ENCODE measurements around the gene MAL.

The MAL gene

GRCh38 chr2:95016616-95017015 is 8.9 kb upstream of the MAL start:
- no peak for TF ChIP-seq POLR2AphosphoS5 (IDR thresholded peaks at IDR 0.05; ENCODE audit: borderline replicate concordance, low read depth, low read length)
- TF ChIP-seq FOXP2 (optimal IDR thresholded peaks at IDR 0.05; ENCODE audit: control extremely low read depth, extremely low read length, insufficient read depth) = no peak
- TF ChIP-seq EZH2 (IDR thresholded peaks at IDR 0.05) = no peak
- H3K4me3 ChIP-seq = no peak overlapping the region
- no peak for DNase-seq (ENCODE audit: low read depth, low spot score)
- no peaks in the 10 kb centered on the region for H3K9me3 ChIP-seq (ENCODE audit: low read depth, low read length)
- H3K36me3 ChIP-seq (ENCODE audit: insufficient read depth, low read length) = no peaks in the 10 kb centered on the region
- no peak overlapping the region for H3K9ac ChIP-seq (ENCODE audit: insufficient read length)
- no peak overlapping the region for H3K27ac ChIP-seq

GRCh38 chr2:95017071-95017501 is 8.4 kb upstream of the MAL start:
- Histone ChIP-seq H3K27ac (no peak overlapping the region), H3K9me3 (ENCODE audit: low read depth, low read length) (no peaks in the 10 kb centered on the region)
- DNase-seq (ENCODE audit: low read depth, low spot score) = no peak

GRCh38 chr2:95017836-95018235 is 7.7 kb upstream of the MAL start:
- TF ChIP-seq POLR2AphosphoS5 (IDR thresholded peaks at IDR 0.05; ENCODE audit: borderline replicate concordance, low read depth, low read length) (no peak), EZH2 (IDR thresholded peaks at IDR 0.05) (no peak)
- H3K4me3 ChIP-seq = no peak overlapping the region
- H3K27ac ChIP-seq = no peak overlapping the region
- no peaks in the 10 kb centered on the region for H3K36me3 ChIP-seq (ENCODE audit: insufficient read depth, low read length)
- no peak overlapping the region for H3K9ac ChIP-seq (ENCODE audit: insufficient read length)
- H3K9me3 ChIP-seq (ENCODE audit: low read depth, low read length) = no peaks in the 10 kb centered on the region
- DNase-seq (ENCODE audit: low read depth, low spot score) = no peak

More at GRCh38 chr2:95017071-95017501, 8.4 kb upstream of the MAL start:
- Histone ChIP-seq H3K36me3 (ENCODE audit: insufficient read depth, low read length) (no peaks in the 10 kb centered on the region), H3K4me3 (no peak overlapping the region), H3K9ac (ENCODE audit: insufficient read length) (no peak overlapping the region)
- TF ChIP-seq POLR2AphosphoS5 (IDR thresholded peaks at IDR 0.05; ENCODE audit: borderline replicate concordance, low read depth, low read length) = no peak
- no peak for TF ChIP-seq EZH2 (IDR thresholded peaks at IDR 0.05)
- TF ChIP-seq FOXP2 (optimal IDR thresholded peaks at IDR 0.05; ENCODE audit: control extremely low read depth, extremely low read length, insufficient read depth) = no peak

DNA sequence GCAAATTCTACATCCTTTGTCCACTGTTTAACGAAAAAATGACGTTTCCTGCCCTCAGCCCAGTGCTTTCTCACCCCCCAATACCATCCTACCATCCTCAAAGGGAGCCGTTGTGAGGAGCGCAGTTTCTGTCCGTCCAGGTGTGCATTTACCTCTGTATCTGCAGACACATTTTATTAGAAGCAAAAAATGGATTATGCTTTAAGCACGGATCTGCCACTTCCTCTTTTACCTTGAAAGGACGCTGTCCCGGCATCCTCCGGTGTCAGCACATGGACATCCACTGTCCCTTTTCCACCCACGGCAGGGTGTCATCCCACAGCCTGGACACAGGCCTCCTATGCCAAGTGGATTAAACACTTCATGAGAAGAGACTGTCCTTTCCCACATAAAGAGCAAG is 7.2 kb upstream of the MAL start:
- Histone ChIP-seq H3K27ac (no peak overlapping the region), H3K36me3 (ENCODE audit: insufficient read depth, low read length) (no peaks in the 10 kb centered on the region), H3K9me3 (ENCODE audit: low read depth, low read length) (no peaks in the 10 kb centered on the region), H3K9ac (ENCODE audit: insufficient read length) (no peak overlapping the region), H3K4me3 (no peak overlapping the region)
- DNase-seq (ENCODE audit: low read depth, low spot score) = no peak
- TF ChIP-seq EZH2 (IDR thresholded peaks at IDR 0.05) (no peak), POLR2AphosphoS5 (IDR thresholded peaks at IDR 0.05; ENCODE audit: borderline replicate concordance, low read depth, low read length) (no peak), FOXP2 (optimal IDR thresholded peaks at IDR 0.05; ENCODE audit: control extremely low read depth, extremely low read length, insufficient read depth) (no peak)

- TF ChIP-seq FOXP2 (optimal IDR thresholded peaks at IDR 0.05; ENCODE audit: control extremely low read depth, extremely low read length, insufficient read depth) = no peak
- TF ChIP-seq EZH2 (IDR thresholded peaks at IDR 0.05) = no peak
- TF ChIP-seq POLR2AphosphoS5 (IDR thresholded peaks at IDR 0.05; ENCODE audit: borderline replicate concordance, low read depth, low read length) = no peak
- Histone ChIP-seq H3K9ac (ENCODE audit: insufficient read length) (no peak overlapping the region), H3K27ac (no peak overlapping the region), H3K9me3 (ENCODE audit: low read depth, low read length) (no peaks in the 10 kb centered on the region), H3K4me3 (no peak overlapping the region), H3K36me3 (ENCODE audit: insufficient read depth, low read length) (no peaks in the 10 kb centered on the region)
- DNase-seq (ENCODE audit: low read depth, low spot score) = no peak
These were observed 6.5 kb upstream of the MAL start for GRCh38 chr2:95018861-95019550.

DNA sequence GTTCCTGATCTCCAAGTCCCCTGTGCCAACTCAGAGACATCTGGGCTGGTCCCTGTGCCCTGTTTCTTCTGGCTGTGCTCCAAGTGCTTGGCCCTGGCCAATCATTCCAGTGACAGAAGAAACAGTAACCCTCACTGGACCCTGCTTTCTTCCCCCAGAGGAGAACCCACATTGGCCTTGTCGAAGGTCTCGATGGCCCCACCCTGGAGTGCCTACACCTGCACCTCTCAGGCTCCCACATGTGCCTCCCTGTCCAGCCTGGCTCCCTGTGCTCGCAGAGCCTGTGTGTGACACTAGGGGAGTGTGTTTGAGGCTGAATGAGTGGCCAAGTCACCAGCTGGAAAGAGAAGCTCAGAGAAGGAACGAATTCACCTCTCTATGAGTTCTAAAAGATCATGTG is 5.9 kb upstream of the MAL start:
- Histone ChIP-seq H3K27ac (no peak overlapping the region), H3K36me3 (ENCODE audit: insufficient read depth, low read length) (no peaks in the 10 kb centered on the region)
- TF ChIP-seq EZH2 (IDR thresholded peaks at IDR 0.05) (no peak), FOXP2 (optimal IDR thresholded peaks at IDR 0.05; ENCODE audit: control extremely low read depth, extremely low read length, insufficient read depth) (no peak), POLR2AphosphoS5 (IDR thresholded peaks at IDR 0.05; ENCODE audit: borderline replicate concordance, low read depth, low read length) (no peak)

GRCh38 chr2:95020275-95021022 is 5.1 kb upstream of the MAL start:
- TF ChIP-seq EZH2 (IDR thresholded peaks at IDR 0.05) (no peak), POLR2AphosphoS5 (IDR thresholded peaks at IDR 0.05; ENCODE audit: borderline replicate concordance, low read depth, low read length) (no peak), FOXP2 (optimal IDR thresholded peaks at IDR 0.05; ENCODE audit: control extremely low read depth, extremely low read length, insufficient read depth) (no peak)
- Histone ChIP-seq H3K9me3 (ENCODE audit: low read depth, low read length) (no peaks in the 10 kb centered on the region), H3K9ac (ENCODE audit: insufficient read length) (no peak overlapping the region), H3K27ac (no peak overlapping the region), H3K36me3 (ENCODE audit: insufficient read depth, low read length) (no peaks in the 10 kb centered on the region), H3K4me3 (no peak overlapping the region)
- DNase-seq (ENCODE audit: low read depth, low spot score) = no peak

More for the DNA sequence above, 5.9 kb upstream of the MAL start:
- no peak overlapping the region for H3K4me3 ChIP-seq
- no peak overlapping the region for H3K9ac ChIP-seq (ENCODE audit: insufficient read length)
- no peaks in the 10 kb centered on the region for H3K9me3 ChIP-seq (ENCODE audit: low read depth, low read length)
- DNase-seq (ENCODE audit: low read depth, low spot score) = no peak

DNA sequence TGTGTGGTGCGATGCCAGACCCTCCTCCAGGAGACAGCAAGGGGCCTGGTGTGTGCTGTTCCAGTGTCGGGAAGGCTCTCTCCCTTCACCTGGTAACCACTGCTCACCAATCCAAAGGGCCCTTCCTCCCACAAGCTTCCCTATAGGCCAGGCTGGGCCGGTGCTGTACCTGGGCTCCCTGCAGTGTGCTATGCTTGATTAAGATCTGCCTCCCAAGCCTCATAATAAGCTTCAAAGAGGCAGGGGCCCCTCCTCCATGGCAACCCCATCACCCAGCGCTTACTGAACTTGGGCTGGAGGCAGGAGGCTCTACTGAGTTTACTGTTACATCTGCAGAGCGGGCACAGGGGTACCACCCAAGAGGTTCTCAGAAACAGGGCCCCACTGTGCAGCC is 4.5 kb upstream of the MAL start:
- no peak overlapping the region for H3K9ac ChIP-seq (ENCODE audit: insufficient read length)
- TF ChIP-seq FOXP2 (optimal IDR thresholded peaks at IDR 0.05; ENCODE audit: control extremely low read depth, extremely low read length, insufficient read depth) (no peak), POLR2AphosphoS5 (IDR thresholded peaks at IDR 0.05; ENCODE audit: borderline replicate concordance, low read depth, low read length) (no peak), EZH2 (IDR thresholded peaks at IDR 0.05) (no peak)
- no peaks in the 10 kb centered on the region for H3K9me3 ChIP-seq (ENCODE audit: low read depth, low read length)
- H3K4me3 ChIP-seq = no peak overlapping the region
- H3K27ac ChIP-seq = no peak overlapping the region
- DNase-seq (ENCODE audit: low read depth, low spot score) = no peak
- no peaks in the 10 kb centered on the region for H3K36me3 ChIP-seq (ENCODE audit: insufficient read depth, low read length)
